GM19193 (cell line): Measurements from ENCODE around the gene SSH2.

Experiments
- POLR2A ChIP-seq: IDR thresholded peaks from 4 replicates; pipeline ENCODE4 v1.6.1; 2011; ENCODE audit not compliant: insufficient read depth, insufficient read length; ENCODE audit errors: extremely low read depth

The SSH2 gene

GRCh38 chr17:29723278-29724047, 206.6 kb downstream of the SSH2 start:
- no peak for TF ChIP-seq POLR2A

GRCh38 chr17:29722411-29723198, 207.4 kb downstream of the SSH2 start:
- TF ChIP-seq POLR2A: peak; percentile 27

GRCh38 chr17:29720551-29720950, 209.5 kb downstream of the SSH2 start:
- TF ChIP-seq POLR2A: no peak

GRCh38 chr17:29719469-29719868, 210.6 kb downstream of the SSH2 start:
- TF ChIP-seq POLR2A: no peak

GRCh38 chr17:29718446-29719039, 211.5 kb downstream of the SSH2 start:
- TF ChIP-seq POLR2A: no peak

GRCh38 chr17:29717817-29718216, 212.2 kb downstream of the SSH2 start:
- TF ChIP-seq POLR2A: no peak

GRCh38 chr17:29716566-29716965, 213.5 kb downstream of the SSH2 start:
- no peak for TF ChIP-seq POLR2A

GRCh38 chr17:29715680-29716079, 214.3 kb downstream of the SSH2 start:
- no peak for TF ChIP-seq POLR2A

GRCh38 chr17:29714146-29714545, 215.9 kb downstream of the SSH2 start:
- TF ChIP-seq POLR2A: no peak

GRCh38 chr17:29713626-29714025, 216.4 kb downstream of the SSH2 start:
- no peak for TF ChIP-seq POLR2A

GRCh38 chr17:29711588-29712385, 218.2 kb downstream of the SSH2 start:
- no peak for TF ChIP-seq POLR2A

- no peak for TF ChIP-seq POLR2A
These were observed 219.1 kb downstream of the SSH2 start for GRCh38 chr17:29710891-29711418.

- no peak for TF ChIP-seq POLR2A
These were observed 219.5 kb downstream of the SSH2 start for GRCh38 chr17:29710520-29710884.

- no peak for TF ChIP-seq POLR2A
These were observed 220.0 kb downstream of the SSH2 start for GRCh38 chr17:29709866-29710519.

- no peak for TF ChIP-seq POLR2A
These were observed 222.8 kb downstream of the SSH2 start for GRCh38 chr17:29707212-29707571.

GRCh38 chr17:29706045-29706431, 224.0 kb downstream of the SSH2 start:
- TF ChIP-seq POLR2A: no peak
